HL-60/S4 (cell line): ENCODE data around the gene TMPRSS4.

Source experiments
- in situ Hi-C: fragments of 300-500 bp; cut with MboI; formaldehyde crosslinking; loops from 2 replicates; pipeline ENCODE4 v1.14.3; 2022; ENCODE audit warnings: low sequenced_read_pairs

The TMPRSS4 gene

DNA sequence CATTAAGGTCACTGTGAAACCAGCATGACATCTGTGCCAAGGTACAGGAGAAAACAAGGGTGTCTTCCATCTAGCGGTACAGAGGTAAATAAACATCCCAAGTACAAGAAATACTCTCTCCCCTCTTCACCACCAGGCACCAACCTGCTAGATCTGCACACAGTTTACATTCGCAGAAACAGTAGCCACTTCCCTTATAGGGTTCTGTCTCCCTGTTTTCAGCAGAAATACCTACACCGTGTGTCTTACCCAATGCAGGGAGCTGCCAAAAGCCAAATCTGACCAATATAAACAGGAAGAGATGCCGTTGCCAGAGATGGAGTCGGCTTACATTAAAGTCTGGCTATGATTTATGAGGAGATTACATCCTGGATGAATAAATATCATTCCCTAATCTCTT is 74.6 kb downstream of the TMPRSS4 start:
- in situ Hi-C loops = no loop called here

DNA sequence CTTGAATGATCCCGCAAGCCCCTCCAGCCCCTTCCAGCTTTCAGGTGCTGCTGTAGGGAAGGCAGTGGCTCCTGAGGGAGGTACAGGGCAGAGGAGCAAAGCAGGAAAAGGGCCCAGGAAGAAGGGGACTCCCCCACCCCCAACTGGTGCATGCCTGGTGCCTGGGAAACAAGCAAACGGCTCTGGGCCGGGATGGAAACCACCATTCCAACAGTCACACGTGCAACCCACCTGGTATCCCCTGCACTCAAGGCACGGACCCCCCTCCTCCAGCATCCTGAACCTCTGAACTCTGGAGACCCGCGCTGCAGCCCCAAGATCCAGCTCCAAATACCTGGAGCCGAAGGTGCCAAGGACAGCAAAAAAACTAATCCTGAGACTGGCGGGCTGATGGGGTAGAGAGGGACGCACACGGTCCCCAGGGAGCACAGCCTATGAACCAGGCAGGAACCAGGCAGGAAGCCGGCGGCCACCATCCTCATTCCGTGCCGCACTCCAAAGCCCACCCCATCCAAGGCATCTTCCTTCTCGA is 75.2 kb downstream of the TMPRSS4 start:
- in situ Hi-C loops = no loop called here

DNA sequence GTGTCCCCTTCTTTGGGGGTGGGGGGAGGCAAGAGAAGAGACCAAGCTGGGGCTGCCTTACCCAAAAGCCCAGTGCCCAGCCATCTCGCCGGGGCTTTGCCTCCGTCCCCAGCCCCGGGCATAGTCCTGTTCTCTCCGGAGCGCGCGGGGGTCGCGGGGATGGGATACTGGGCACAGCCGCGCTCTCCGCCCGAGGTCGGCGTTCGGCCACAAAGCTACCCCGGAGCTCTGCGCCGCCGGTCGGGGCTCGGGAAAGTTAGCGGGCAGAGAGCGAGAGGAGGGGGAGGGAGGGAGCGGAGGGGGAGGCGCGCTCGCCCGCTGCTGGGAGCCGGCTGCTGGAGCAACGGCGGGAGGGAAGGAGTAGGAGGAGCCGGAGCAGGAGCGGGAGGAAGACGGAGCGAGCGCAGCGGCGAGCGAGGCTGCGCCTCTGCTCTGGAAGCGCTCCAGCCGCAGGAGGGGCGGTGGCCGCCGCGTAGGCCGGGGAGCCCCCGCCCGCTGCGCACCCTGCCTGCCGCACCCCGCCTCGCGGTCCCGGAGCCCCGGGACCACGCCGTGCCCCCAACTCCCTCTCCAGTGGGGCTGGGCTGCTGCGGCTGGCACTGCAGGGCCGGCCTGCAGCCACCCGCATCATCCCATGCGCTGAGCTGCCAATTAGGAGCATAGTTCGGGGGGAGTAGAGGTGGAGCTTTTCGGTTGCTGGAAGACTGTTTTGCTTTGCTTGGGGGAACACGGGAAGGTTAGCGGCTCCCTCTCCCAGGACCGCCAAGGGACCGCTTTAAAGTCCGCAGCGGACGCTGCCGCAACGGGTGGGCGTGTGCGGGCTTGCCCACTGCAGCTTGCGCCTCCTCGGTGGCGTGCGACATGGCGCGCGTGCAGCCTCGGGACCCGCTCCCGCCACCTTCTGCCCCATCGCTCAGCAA is 75.9 kb downstream of the TMPRSS4 start, which contains the start of gene SCN4B:
Gene SCN4B, minus strand, starts transcription at position 272 of the 920 bp plus-strand sequence. Its CDS starts 150 bp downstream, at position 122.
- in situ Hi-C loops = no loop called here

DNA sequence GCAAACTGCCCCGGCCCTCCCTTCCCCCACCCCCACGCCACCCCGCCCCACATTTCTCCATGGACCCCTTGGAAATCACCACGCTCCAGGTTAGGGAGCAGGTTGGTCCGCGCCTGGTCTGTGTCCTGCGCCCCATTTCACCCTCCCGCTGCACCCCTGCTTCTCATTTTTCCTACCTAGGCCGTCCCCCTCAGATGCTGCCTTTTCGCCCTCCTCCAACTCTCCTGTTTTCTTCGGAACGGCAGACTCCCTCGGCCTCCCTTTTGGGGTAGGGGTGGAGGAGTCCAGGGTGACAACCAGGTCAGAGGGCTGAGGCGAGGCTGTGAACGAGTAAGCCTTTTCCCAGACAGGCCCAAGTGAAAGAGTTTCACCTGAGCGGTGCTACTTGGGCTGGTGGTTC is 76.6 kb downstream of the TMPRSS4 start:
- in situ Hi-C loops = no loop called here

DNA sequence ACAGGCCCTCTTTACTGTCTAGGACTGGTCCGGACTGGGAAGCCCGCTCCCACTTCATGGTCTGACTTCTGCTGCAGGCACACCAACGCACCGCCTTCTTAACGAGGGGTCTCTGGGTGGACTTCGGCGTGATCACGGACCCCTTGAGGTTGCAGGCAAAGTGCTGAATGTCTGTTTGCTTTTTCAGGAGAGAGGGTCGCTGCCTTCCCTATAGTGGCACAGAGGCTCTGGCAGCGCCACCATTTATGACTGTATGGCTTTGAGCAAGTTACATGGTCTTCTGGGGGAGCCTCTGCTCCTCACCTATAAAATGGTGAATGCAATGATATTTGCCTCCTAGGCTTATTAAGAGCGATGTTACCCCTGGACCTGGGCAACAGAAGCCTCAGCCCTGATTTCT is 77.1 kb downstream of the TMPRSS4 start:
- in situ Hi-C loops = no loop called here

DNA sequence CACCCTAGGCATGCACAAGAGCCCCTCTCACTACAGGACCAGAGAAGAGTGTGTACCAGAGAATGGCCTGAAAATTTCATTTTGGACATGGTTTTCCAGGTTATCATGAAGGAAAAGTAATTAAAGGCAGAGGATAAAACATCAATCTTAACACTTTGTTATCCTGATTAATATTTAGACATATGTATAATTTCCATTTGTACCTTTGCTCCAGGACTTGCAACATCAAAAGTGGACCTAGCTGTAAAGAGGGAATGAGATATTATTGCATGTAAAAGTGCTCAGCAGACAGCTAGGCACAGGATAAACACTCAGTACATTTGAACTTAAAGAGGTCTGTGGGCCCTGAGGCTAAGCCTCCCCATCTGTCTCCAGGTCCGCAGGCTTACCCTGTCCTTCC is 77.8 kb downstream of the TMPRSS4 start:
- in situ Hi-C loops = no loop called here

DNA sequence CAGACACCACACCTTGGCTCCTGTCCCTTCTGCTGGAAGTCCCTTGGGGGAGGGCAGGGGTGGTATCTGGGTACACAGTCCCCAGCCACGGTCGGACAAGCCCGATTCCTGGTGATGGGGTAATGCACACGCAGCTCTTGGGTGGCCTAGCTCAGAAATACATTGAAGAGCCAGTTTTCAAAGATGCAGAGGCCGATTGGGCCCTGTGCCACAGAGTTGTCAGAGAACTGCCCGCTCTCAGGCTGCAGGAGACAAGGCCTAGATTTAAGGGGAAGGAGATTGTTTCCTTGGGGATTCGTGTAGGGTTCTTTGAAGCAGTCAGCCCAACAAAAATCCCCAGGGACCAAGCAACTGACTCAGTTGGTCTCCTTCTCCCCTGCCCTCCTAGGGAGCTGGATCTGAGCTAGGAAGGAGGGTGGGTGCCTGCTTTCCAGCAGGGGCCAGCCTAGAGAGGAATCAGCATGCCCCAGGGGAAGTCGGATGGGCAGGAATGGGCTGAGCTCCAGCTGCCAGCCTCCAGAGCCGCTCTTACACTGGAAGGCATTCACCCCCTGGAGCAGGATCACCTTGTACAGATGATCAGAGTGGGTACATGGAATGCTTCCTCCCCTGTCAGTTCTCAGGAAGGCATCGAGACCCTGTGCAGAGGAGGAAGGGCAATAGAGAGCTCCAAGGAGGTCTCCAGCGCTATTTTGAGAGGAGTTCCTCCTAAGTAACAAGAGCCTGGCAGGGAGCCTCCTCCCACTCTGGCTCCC is 79.1 kb downstream of the TMPRSS4 start:
- in situ Hi-C loops = no loop called here

DNA sequence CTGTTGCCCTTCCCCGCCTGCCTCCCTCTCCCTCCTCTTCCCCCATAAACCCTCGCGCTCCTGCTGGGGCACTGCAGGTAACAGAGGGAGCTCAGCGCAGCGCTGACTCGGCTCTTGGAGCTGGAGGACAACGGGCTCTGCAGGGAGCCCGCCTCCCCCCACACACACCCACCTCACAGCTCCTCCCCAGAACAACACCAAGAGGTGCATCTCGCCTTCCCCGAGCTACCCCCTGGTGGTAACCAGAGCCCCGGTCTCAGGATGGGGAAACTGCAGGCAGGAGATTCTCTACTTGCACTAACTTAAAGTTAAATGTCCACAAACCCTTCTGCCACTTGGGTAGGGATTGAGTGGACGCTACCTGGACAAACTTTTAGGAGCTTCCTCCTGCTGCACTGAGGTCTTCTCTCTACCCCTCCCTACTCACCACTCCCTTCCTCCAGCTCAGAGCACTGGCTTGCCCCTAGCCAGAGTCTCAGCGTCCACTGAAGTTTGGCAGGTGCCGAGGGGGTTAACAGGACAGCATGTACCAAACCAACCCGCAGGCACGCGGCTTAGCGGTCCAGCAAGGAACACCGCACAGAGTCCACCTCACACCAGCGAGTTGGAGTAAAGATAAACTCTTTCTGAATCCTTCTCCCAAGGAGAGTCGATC is 79.8 kb downstream of the TMPRSS4 start:
- in situ Hi-C loops = no loop called here

DNA sequence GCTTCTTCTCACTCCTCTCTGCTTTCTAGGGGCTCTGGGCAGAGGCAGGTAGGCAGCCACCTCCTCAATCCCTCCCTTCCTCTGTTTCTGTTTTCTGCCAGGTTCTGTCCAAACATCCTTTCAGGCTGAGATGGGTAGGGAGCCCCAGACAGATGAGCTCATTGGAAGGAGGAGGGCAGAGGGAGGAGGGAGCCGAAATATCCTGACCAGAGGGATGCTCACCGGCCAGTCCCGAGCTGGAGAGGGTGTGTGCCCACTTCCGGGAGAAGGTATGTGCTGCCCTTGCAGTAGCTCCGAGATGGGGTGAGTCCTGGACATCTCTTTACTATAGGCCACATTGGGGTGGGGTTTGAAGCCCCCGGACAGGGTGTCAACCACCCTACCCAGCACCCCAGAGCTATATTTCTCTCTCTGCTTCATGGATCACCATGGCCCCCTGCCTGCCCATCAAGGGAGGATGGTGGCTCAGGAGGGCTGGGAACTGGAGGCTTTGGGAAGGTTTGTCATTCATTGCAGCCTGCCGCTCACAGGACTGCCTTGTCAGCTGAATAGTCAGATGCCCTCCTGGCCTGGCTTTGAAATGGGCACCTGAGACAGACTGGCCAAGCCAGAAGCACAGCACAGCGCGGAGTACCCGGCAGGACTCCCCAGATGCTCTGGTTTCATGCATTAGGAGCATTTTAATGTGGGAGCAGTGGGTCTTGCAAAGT is 80.5 kb downstream of the TMPRSS4 start:
- in situ Hi-C loops = no loop called here

DNA sequence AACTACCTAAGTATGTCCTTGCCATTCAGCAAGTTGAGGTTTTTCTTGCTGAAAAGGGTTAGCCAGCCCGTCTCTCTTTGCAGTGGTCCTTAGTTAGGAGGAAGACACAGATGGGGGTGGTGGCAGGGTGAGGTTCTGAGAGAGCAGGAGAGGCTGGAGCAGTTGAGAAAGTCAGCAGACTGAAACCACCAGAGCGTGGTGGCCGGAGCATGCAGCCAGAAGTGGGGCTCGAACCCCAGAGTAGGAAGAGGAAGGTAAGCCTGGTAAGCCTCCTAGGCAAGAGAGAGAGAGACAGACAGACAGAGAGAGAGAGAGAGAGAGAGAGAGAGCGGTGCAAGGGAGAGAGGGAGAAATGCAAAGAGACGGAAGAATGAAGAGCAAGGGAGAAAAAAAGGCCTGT is 84.9 kb downstream of the TMPRSS4 start:
- in situ Hi-C loops = no loop called here

DNA sequence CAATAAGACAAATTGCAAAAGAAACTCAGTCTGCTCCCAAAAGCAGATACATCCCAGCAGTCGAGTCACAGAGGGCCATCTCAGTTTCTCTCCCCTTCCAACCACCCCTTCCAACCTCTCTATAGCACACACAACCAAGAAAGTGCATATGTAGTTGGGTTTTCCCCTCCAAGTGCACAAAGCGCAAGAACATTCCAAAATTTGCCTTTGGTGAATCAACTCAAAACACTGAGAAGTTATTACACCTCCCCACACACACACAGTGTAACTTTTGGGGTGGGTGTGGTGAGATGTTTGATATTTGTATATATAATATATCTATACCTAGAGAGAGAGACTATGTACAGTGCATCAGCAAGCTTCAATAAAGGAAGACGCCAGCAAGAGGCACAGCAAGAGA is 86.0 kb downstream of the TMPRSS4 start:
- in situ Hi-C loops = no loop called here

DNA sequence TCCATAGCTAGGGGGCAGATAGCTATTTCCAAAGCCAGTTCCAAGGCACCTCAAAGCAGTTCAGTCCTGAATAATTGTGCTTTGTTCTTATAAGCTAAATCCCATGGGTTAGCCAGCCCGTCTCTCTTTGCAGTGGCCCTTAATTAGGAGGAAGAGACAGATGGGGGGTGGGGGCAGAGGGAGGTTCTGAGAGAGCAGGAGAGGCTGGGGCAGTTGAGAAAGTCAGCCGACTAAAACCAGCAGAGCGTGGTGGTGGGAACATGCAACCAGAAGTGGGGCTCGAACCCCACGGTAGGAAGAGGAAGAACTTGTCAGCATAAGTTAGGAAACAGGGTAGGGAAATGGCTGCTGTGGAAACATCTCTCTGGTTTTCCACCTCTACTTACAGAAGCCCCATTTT is 86.6 kb downstream of the TMPRSS4 start:
- in situ Hi-C loops = no loop called here

DNA sequence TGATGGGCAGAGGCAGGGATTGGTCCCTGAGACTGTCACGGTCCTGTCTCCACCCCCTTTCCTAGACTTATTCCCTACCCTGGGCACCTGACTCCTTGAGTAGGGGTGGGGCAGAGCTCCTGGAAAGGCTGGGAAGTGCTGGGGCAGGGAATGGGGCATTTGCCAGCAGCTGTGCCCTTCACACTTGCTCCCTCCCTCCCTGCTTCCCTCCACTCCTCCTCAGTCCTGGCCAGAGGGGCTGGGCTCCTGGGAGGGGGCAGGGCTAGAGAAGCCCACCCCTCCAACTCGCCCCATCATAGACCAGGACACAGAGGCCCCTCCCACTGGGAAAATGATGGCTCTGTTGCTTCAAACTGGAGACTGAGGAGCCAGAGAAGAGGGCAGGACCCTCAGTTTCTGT is 88.0 kb downstream of the TMPRSS4 start:
- in situ Hi-C loops = no loop called here

DNA sequence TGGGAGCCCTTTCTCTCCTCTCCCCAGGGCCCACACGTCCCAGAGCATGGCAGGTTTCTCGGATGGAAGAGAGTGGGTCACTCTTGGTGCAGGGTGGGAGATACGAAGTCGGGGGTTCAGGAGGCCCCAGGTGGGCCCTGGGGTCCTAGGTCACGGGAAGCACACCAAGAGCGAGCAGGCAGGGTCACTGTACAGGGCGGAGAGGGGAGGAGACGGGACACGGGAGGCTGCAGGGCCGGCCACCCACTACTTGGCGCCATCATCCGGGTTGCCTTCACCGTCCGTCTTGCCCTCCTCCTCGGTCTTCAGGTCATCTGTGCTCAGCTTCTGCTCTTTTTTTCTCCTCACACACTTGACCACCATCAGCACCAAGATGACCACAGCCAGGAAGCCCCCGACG is 89.8 kb downstream of the TMPRSS4 start:
- in situ Hi-C loops = no loop called here

DNA sequence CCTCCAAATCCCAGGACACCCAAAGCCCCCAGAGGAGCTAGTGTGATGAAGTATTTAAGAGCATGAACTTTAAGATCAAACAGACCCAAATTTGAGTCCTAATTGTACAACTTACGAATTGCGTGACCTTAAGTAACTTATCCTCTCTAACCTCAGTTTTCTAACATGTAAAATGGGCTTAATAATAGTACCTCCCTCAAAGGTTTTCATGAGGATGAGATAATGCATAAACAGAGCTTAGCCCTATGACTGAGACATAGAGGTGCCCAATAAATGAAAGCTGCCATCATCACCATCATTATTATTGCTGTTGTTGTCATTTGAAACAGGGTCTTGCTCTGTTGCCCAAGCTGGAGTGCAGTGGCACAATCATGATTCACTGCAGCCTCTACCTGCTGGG is 90.4 kb downstream of the TMPRSS4 start:
- in situ Hi-C loops = no loop called here

DNA sequence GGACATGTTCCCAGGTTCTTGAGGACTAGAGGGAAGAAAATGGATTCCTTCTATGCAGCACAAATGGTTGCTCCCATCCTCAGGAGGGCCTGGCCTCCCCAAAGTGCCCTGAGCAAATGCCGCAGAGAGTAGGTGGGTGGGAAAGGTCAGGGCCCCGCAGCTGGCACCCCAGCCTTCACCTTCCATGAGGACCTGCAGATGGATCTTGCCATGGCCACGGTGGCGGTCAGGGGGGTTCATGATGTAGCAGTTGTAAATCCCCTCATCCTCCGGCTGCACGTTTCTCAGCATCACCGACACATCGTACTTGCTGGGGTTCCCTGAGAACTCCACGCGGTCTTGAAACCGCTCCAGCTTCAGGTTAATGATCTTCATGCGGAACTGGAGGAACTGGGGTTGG is 91.0 kb downstream of the TMPRSS4 start:
- in situ Hi-C loops = no loop called here

DNA sequence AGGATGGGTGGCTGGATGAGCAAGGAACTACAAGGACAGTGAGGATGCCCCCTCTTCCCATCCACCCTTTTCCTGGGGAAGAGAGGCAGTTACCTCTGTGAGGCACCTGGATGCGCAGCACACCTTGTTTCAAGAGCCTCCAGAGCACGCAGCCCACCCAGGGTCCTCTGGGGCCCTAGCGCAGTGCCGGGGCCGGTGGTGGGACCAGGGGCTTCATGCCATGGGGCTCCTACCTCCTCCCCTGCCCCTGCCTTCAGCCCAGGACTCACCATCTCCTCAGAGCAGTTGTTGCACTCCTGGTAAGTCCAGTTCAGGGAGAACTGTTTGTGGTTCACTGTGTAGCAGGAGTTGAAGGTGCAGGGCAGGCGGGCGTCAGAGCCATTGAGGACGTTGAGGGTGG is 91.4 kb downstream of the TMPRSS4 start:
- in situ Hi-C loops = no loop called here

DNA sequence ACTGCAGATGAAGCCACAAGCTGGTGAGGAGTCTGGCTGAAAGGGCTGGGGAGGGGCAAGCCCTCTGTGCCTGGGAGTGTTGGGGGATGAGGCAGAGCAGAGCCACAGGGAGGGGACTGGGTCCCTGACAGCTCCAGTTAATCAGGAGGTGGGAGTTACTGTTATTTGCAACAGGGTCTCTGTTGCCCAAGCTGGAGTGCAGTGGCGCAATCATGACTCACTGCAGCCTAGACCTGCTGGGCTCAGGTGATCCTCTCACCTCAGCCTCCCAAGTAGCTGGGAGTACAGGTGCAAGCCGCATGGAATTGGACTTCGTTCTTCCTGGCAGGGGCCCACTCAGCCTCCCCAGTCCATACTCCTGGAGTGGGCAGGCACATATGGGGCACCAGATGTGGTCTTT is 91.9 kb downstream of the TMPRSS4 start:
- in situ Hi-C loops = no loop called here

DNA sequence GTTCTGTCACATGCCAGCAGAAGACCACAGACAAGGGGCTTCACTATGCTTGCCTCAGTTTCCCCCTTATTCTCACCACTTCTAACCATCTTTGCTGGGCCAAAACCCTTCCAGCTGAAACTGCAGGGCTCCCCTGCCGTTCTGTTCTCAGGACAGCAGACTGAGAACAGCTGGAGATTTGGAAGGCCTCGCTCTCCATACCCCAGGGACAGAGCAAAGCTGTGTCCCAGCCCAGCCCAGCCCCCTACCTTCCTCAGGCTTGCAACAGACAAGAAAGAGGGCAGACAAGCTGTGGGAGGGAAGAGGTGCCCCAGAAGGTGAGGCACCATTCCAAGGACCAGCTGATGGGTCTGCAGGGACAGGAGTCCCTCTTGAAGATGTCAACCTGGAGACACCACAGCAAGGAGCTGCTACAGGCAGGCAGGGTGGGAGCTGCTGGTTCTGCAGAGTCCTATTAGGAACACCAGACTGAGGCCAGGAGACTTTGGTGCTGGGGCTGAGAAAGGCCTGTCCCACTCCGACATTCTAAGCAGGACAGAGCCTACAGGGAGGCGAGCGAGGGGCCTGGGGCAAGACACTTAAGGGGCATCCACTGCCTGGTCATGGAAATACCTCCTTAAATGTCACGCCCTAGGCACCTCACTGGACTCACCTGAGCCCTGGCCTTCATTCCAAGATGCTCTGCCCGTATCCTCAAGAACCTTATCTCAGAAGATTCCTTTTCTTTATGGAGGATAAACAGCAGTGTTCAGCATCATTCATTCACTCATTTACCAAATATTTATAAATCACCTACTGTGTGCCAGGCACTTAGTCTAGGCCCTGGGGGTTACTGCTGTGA is 92.6 kb downstream of the TMPRSS4 start:
- in situ Hi-C loops = loop anchor here (5.0 to 10.0 kb wide), 2 partner anchors 222 to 345 kb away; partner anchors contain the start of gene FXYD2

DNA sequence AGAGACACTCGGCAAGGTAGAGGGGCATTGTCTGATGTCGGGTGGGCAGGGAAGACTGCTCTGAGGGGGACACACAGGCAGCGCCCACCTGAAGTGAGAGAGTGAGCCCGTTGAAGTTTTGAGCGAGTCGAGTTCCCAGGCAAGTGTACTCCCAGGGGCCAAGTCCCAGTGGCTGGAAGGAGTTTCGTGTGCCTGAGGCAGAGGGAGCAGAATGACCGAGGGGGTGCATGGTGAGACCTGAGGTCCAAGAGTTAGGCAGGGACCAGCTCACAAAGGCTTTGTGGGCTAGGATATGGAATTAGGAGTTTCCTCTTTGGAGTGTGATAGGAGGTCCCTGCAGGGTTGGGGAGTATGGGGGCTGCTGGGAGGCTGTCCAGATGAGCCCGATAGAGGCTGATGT is 93.4 kb downstream of the TMPRSS4 start:
- in situ Hi-C loops = loop anchor here (5.0 to 10.0 kb wide), 2 partner anchors 223 to 345 kb away; partner anchors contain the start of gene FXYD2
